Cardiac septum (tissue), 1 donor: ENCODE measurements around the gene TRIM67. TPM values are rescaled to one million over a fixed set of nuclear protein-coding genes. Genes with fewer than 3 reads are reported as not detected.
"Not testable (repeated sequence)": the region's sequence is repeated elsewhere in the genome, so short reads cannot be mapped to it uniquely, and the experiment has no call there.

Experiments
- DNase-seq: peaks from one replicate; pipeline ENCODE4 v3.0.0-alpha.2; 2020; ENCODE audit warnings: low spot score
- intact Hi-C: fragments of 100-400 bp; cut with DNase I; formaldehyde crosslinking; loops from one replicate; pipeline ENCODE4 v1.14.0; 2022
- total RNA-seq: library from RNA; stranded (reverse); fragmentation: NEBNext Ultra II Directional; extraction: Animal tissue kit (Norgen Biotek cat#: 25700); gene quantifications from one replicate; pipeline ENCODE4 v1.2.1, GENCODE V29; 2021
- donor health status: DM: no; HTN: no; CAD: no.

Gene TRIM67
- total RNA-seq, 1 donor from 2014 or later = 0.24 TPM

GRCh38 chr1:231155808-231156207 lies 6.0 kb upstream of the TRIM67 start:
- intact Hi-C loops = no loop called here
- DNase-seq = no peak

GRCh38 chr1:231157311-231157710 lies 4.5 kb upstream of the TRIM67 start:
- no peak for DNase-seq
- intact Hi-C loops = no loop called here

- intact Hi-C loops, DNase-seq: not testable (repeated sequence)
Measured at GRCh38 chr1:231158141-231158540, 3.7 kb upstream of the TRIM67 start.

GRCh38 chr1:231159202-231159962 lies 2.5 kb upstream of the TRIM67 start:
- DNase-seq = no peak
- intact Hi-C loops = no loop called here

GRCh38 chr1:231159963-231160761 lies 1.7 kb upstream of the TRIM67 start:
- no peak for DNase-seq
- intact Hi-C loops = no loop called here

- intact Hi-C loops = no loop called here
- no peak for DNase-seq
Measured at GRCh38 chr1:231160895-231161666, 777 bp upstream of the TRIM67 start.

- intact Hi-C loops = no loop called here
- no peak for DNase-seq
Measured at GRCh38 chr1:231162297-231162969, 575 bp downstream of the TRIM67 start.

GRCh38 chr1:231162970-231163829 lies 1.3 kb downstream of the TRIM67 start:
- intact Hi-C loops = no loop called here
- no peak for DNase-seq

GRCh38 chr1:231163830-231164427 lies 2.1 kb downstream of the TRIM67 start:
- no peak for DNase-seq
- intact Hi-C loops = no loop called here

- DNase-seq = no peak
- intact Hi-C loops = no loop called here
Measured at GRCh38 chr1:231165371-231165770, 3.5 kb downstream of the TRIM67 start.

- DNase-seq = no peak
- intact Hi-C loops = no loop called here
Measured at GRCh38 chr1:231166398-231166797, 4.5 kb downstream of the TRIM67 start.

GRCh38 chr1:231170875-231171274 lies 9.0 kb downstream of the TRIM67 start:
- no peak for DNase-seq
- intact Hi-C loops = no loop called here

- DNase-seq = no peak
- intact Hi-C loops = no loop called here
Measured at GRCh38 chr1:231171623-231172197, 9.9 kb downstream of the TRIM67 start.

GRCh38 chr1:231172411-231172810 lies 10.6 kb downstream of the TRIM67 start:
- intact Hi-C loops = no loop called here
- DNase-seq = no peak

- intact Hi-C loops = no loop called here
- no peak for DNase-seq
Measured at GRCh38 chr1:231176421-231176820, 14.6 kb downstream of the TRIM67 start.

GRCh38 chr1:231177226-231177625 lies 15.4 kb downstream of the TRIM67 start:
- DNase-seq = no peak
- intact Hi-C loops = no loop called here

- no peak for DNase-seq
- intact Hi-C loops = no loop called here
Measured at GRCh38 chr1:231177936-231178335, 16.1 kb downstream of the TRIM67 start.

- intact Hi-C loops = no loop called here
- DNase-seq = no peak
Measured at GRCh38 chr1:231178970-231179369, 17.1 kb downstream of the TRIM67 start.
